ENCODE data around the gene TRPM5. TPM values are rescaled to one million over a fixed set of nuclear protein-coding genes. Genes with fewer than 3 reads are reported as not detected.

TRPM5 gene
- polyA plus RNA-seq, 1 donor (not counting 4 experiments of a cell fraction or from before 2014, with no cell fraction given), result not detected

DNA sequence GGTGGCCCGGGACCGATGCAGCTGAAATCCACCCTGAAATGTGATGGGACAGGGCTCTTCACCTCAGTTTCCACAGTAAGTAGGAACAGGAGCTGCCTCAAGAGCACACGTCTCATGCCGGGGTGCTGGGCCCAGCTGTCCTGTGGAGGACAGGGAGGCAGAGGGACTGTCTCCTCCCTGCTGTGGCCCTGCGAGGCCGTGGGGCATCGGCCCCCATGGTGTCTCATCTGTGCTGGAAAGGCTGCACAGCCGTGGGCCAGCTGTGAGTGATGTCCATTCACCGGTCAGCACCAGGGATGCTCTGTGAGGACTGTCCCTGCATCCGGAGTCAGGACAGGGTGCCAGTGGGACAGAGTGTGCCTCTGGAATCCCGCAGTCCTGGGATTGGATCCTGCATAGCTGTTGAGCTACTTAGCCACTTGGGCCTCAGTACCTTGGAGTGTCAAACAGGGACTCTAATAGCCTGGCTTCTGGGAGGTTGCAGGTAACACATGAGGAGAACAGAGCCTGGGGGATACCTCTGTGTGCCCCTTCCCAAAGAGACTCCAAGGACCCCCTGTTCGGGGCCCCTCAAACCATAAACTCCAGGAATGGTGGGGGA, 16.5 kb downstream of the TRPM5 start:
- FAIRE-seq, result no peak
- Histone ChIP-seq H2AFZ (ENCODE audit: control insufficient read depth, low read length) (no peak overlapping the region), H4K20me1 (ENCODE audit: control insufficient read depth, extremely low read depth, insufficient read depth, low read length) (no peaks in the 10 kb centered on the region), H3K9me3 (ENCODE audit: control insufficient read depth, low read depth, low read length) (no peaks in the 10 kb centered on the region), H3K27ac (ENCODE audit: control insufficient read depth, insufficient read depth, low read length) (no peak overlapping the region), H3K4me2 (ENCODE audit: control insufficient read depth, extremely low read depth, insufficient read depth, low read depth, low read length) (no peak overlapping the region), H3K4me1 (ENCODE audit: control insufficient read depth, extremely low read depth, insufficient read depth, low read length) (no peaks in the 10 kb centered on the region), H3K9me1 (ENCODE audit: control insufficient read depth, extremely low read depth, insufficient read depth, low read length) (no peaks in the 10 kb centered on the region), H3K9ac (ENCODE audit: control insufficient read depth, extremely low read depth, insufficient read depth, low read length) (no peak overlapping the region), H3K4me3 (ENCODE audit: control insufficient read depth in 2 of 3, extremely low read depth in 1 of 3, insufficient read depth in 2 of 3, low read depth in 1 of 3, low read length in 3 of 3) (no peak overlapping the region), H3K27me3 (ENCODE audit: control insufficient read depth, extremely low read depth, insufficient read depth, low read length) (peaks cover 3% of the 10 kb centered on the region), H3K36me3 (ENCODE audit: control insufficient read depth in 2 of 2, extremely low read depth in 1 of 2, insufficient read depth in 2 of 2, low read length in 2 of 2) (no peaks in the 10 kb centered on the region), H3K79me2 (ENCODE audit: control insufficient read depth, insufficient read depth, low read length) (no peaks in the 10 kb centered on the region)
- no peak for TF ChIP-seq EZH2 (IDR thresholded peaks at IDR 0.05; ENCODE audit: low read length)
- TF ChIP-seq, protein P1, sequence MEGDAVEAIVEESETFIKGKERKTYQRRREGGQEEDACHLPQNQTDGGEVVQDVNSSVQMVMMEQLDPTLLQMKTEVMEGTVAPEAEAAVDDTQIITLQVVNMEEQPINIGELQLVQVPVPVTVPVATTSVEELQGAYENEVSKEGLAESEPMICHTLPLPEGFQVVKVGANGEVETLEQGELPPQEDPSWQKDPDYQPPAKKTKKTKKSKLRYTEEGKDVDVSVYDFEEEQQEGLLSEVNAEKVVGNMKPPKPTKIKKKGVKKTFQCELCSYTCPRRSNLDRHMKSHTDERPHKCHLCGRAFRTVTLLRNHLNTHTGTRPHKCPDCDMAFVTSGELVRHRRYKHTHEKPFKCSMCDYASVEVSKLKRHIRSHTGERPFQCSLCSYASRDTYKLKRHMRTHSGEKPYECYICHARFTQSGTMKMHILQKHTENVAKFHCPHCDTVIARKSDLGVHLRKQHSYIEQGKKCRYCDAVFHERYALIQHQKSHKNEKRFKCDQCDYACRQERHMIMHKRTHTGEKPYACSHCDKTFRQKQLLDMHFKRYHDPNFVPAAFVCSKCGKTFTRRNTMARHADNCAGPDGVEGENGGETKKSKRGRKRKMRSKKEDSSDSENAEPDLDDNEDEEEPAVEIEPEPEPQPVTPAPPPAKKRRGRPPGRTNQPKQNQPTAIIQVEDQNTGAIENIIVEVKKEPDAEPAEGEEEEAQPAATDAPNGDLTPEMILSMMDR (optimal IDR thresholded peaks at IDR 0.05 in 1 of 3, IDR thresholded peaks at IDR 0.05 in 1 of 3, conservative IDR thresholded peaks at IDR 0.05 in 1 of 3; ENCODE audit: extremely low read depth in 1 of 3, insufficient read depth in 2 of 3, low read length in 3 of 3), result no peak
- DNase-seq (ENCODE audit: low read depth, low spot score), result no peak
- dilution Hi-C loops (cut with MboI; ENCODE audit: extremely low pct_ligation_motif_present, low sequenced_read_pairs), result no loop called here

DNA sequence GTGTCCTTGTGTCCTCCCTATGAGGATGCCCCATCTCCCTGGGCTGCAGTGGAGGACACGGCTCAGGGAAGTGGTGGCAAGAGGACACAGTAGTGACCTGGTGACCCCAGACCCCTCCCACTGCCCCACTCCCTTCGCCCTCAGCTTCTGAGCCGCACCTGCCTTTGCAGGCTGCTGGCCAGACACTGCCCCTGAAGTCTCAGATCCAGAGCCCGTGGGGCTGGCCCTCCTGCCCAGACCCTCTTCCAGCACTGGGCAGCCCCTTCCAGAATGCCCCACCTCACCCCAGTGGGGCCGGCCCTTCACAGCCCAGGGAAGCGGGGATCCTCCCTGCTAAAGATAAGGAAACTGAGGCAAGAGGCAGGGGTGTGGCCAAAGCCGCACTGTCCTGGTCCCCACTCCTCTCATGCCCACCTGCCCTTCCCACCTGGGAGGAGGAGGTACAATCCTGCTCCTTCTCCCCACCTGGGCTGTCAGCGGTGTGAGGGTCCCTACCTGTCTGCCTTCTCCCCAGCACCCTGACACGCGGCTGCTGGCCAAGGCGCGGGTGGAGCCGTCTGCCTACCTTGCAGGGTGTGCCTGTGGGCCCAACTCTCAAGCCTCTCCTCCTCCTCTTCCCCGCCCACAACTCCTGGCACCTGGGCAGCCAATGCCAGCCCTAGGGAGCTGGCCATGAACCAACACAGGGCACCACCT, 17.3 kb downstream of the TRPM5 start:
- Histone ChIP-seq H3K9me1 (ENCODE audit: control insufficient read depth, extremely low read depth, insufficient read depth, low read length) (no peaks in the 10 kb centered on the region), H3K27ac (ENCODE audit: control insufficient read depth, insufficient read depth, low read length) (no peak overlapping the region), H3K27me3 (ENCODE audit: control insufficient read depth, extremely low read depth, insufficient read depth, low read length) (peaks cover 3% of the 10 kb centered on the region), H3K9ac (ENCODE audit: control insufficient read depth, extremely low read depth, insufficient read depth, low read length) (no peak overlapping the region), H4K20me1 (ENCODE audit: control insufficient read depth, extremely low read depth, insufficient read depth, low read length) (no peaks in the 10 kb centered on the region), H3K36me3 (ENCODE audit: control insufficient read depth in 2 of 2, extremely low read depth in 1 of 2, insufficient read depth in 2 of 2, low read length in 2 of 2) (no peaks in the 10 kb centered on the region), H3K79me2 (ENCODE audit: control insufficient read depth, insufficient read depth, low read length) (no peaks in the 10 kb centered on the region), H3K4me3 (ENCODE audit: control insufficient read depth in 2 of 3, extremely low read depth in 1 of 3, insufficient read depth in 2 of 3, low read depth in 1 of 3, low read length in 3 of 3) (no peak overlapping the region), H3K4me2 (ENCODE audit: control insufficient read depth, extremely low read depth, insufficient read depth, low read depth, low read length) (no peak overlapping the region), H2AFZ (ENCODE audit: control insufficient read depth, low read length) (no peak overlapping the region), H3K4me1 (ENCODE audit: control insufficient read depth, extremely low read depth, insufficient read depth, low read length) (no peaks in the 10 kb centered on the region), H3K9me3 (ENCODE audit: control insufficient read depth, low read depth, low read length) (no peaks in the 10 kb centered on the region)
- no peak for TF ChIP-seq EZH2 (IDR thresholded peaks at IDR 0.05; ENCODE audit: low read length)
- TF ChIP-seq, protein P1 (optimal IDR thresholded peaks at IDR 0.05 in 1 of 3, IDR thresholded peaks at IDR 0.05 in 1 of 3, conservative IDR thresholded peaks at IDR 0.05 in 1 of 3; ENCODE audit: extremely low read depth in 1 of 3, insufficient read depth in 2 of 3, low read length in 3 of 3), result no peak
- dilution Hi-C loops (cut with MboI; ENCODE audit: extremely low pct_ligation_motif_present, low sequenced_read_pairs), result no loop called here
- DNase-seq (ENCODE audit: low read depth, low spot score) (no peak), FAIRE-seq (no peak)
